Naive thymus-derived CD4-positive, alpha-beta T cell (primary cell): ENCODE results near the gene PNPLA2. TPM values are rescaled to one million over a fixed set of nuclear protein-coding genes. Genes with fewer than 3 reads are reported as not detected.

ENCODE experiments used
- ATAC-seq: fragments of 150-1000 bp; cut with Tn5 transposase; 2 replicates; pipeline ENCODE4 v1.10.0; 2021; ENCODE audit warnings: mild to moderate bottlenecking, moderate library complexity
- CTCF ChIA-PET: fragments of 350-600 bp; sonication (Branson Sonifier 250); formaldehyde crosslinking; loops from one replicate; lab custom pipeline; 2021; ENCODE audit warnings: antibody characterized with exemption; lab: Charles Lee
- POLR2A ChIA-PET: fragments of 350-600 bp; sonication (Branson Sonifier 250); formaldehyde crosslinking; loops from one replicate; lab custom pipeline; 2021; ENCODE audit warnings: antibody characterized with exemption, inconsistent platforms; lab: Charles Lee
- DNase-seq, 9 donors: peaks; one replicate each; pipeline versions ENCODE4 v3.0.0 to v3.0.0-alpha.2; 2020 to 2022; ENCODE audit warnings: mixed read lengths in 1 of 9
- H3K27ac ChIP-seq: one replicate; pipeline ENCODE4 v1.7.0; 2013; ENCODE audit warnings: mild to moderate bottlenecking, low read depth, low read length, moderate library complexity
- H3K27me3 ChIP-seq, 2 donors: one replicate each; pipeline ENCODE4 v1.7.0; 2013; ENCODE audit warnings: low read length in 2 of 2, mild to moderate bottlenecking in 2 of 2, moderate library complexity in 2 of 2; ENCODE audit not compliant: control insufficient read depth in 2 of 2, insufficient read depth in 2 of 2
- H3K36me3 ChIP-seq, 3 experiments: 1 replicate in 2 of 3; 2 replicates in 1 of 3; pipeline ENCODE4 v1.7.0; 2013; ENCODE audit warnings: low read length in 3 of 3, mild to moderate bottlenecking in 3 of 3, moderate library complexity in 1 of 3; ENCODE audit not compliant: insufficient read depth in 3 of 3, control insufficient read depth in 2 of 3
- H3K4me1 ChIP-seq, 2 donors: one replicate each; pipeline ENCODE4 v1.7.0; 2013; ENCODE audit warnings: low read length in 2 of 2, mild to moderate bottlenecking in 2 of 2, moderate library complexity in 1 of 2; ENCODE audit not compliant: control insufficient read depth in 2 of 2, insufficient read depth in 2 of 2
- H3K4me3 ChIP-seq: 2 replicates; pipeline ENCODE4 v1.7.0; 2013; ENCODE audit warnings: mild to moderate bottlenecking, low read length
- H3K9me3 ChIP-seq, 3 experiments: 1 replicate in 2 of 3; 2 replicates in 1 of 3; pipeline ENCODE4 v1.7.0; 2013; ENCODE audit warnings: low read length in 3 of 3; ENCODE audit not compliant: control insufficient read depth in 2 of 3
- H3K27ac Mint-ChIP-seq, 9 donors: one replicate each; pipeline ENCODE4 v1.8.0; 2020 to 2022; ENCODE audit warnings: mixed read lengths in 9 of 9, mild to moderate bottlenecking in 8 of 9, moderate library complexity in 5 of 9, inconsistent platforms in 2 of 9
- H3K27me3 Mint-ChIP-seq, 5 donors: one replicate each; pipeline ENCODE4 v1.8.0; 2021 to 2022; ENCODE audit warnings: mixed read lengths in 5 of 5, mild to moderate bottlenecking in 1 of 5
- H3K36me3 Mint-ChIP-seq, 5 donors: one replicate each; pipeline ENCODE4 v1.8.0; 2020 to 2022; ENCODE audit warnings: mixed read lengths in 5 of 5, mild to moderate bottlenecking in 3 of 5, inconsistent platforms in 1 of 5
- H3K4me1 Mint-ChIP-seq, 7 donors: one replicate each; pipeline ENCODE4 v1.8.0; 2020 to 2022; ENCODE audit warnings: mixed read lengths in 7 of 7, mild to moderate bottlenecking in 3 of 7, inconsistent platforms in 1 of 7
- H3K4me3 Mint-ChIP-seq, 10 donors: one replicate each; pipeline ENCODE4 v1.8.0; 2020 to 2022; ENCODE audit warnings: mild to moderate bottlenecking in 10 of 10, mixed read lengths in 10 of 10, moderate library complexity in 6 of 10, inconsistent platforms in 2 of 10
- H3K9me3 Mint-ChIP-seq, 11 donors: one replicate each; pipeline ENCODE4 v1.8.0; 2020 to 2022; ENCODE audit warnings: mixed read lengths in 11 of 11, mild to moderate bottlenecking in 4 of 11, inconsistent platforms in 1 of 11, moderate library complexity in 1 of 11
- intact Hi-C, 2 donors: fragments of 100-400 bp; cut with micrococcal nuclease; formaldehyde crosslinking; loops; one replicate each; pipeline ENCODE4 v1.15.1; 2023
- polyA plus RNA-seq, 2 donors: library from polyadenylated mRNA; unstranded; fragments of 300-500 nt; fragmentation: Illumina TruSeq; gene quantifications; one replicate each; pipeline ENCODE4 v1.2.3, GENCODE V29; 2021
- total RNA-seq, 6 experiments: library from RNA in 5 of 6; stranded (reverse) in 5 of 6; gene quantifications; 1 replicate in 5 of 6; 2 replicates in 1 of 6; pipeline ENCODE4 v1.2.3 and lab custom pipeline; 2021 to 2026

Gene PNPLA2
- total and polyA plus RNA-seq, 7 experiments from 2014 or later: 26.0 to 237 (median 203) TPM

GRCh38 chr11:854601-855329 is 36.1 kb downstream of the PNPLA2 start:
- POLR2A ChIA-PET: no interaction called here
- H3K36me3 ChIP-seq: no peaks in the 10 kb centered on the region
- H3K36me3 Mint-ChIP-seq: no peaks in the 10 kb centered on the region

GRCh38 chr11:855330-855674 is 36.6 kb downstream of the PNPLA2 start:
- Mint-ChIP-seq H3K27me3 (no peaks in the 10 kb centered on the region), H3K36me3 (no peaks in the 10 kb centered on the region), H3K4me3 (no peak overlapping the region), H3K27ac (no peak overlapping the region), H3K4me1 (peaks cover 0 to 9% (median 0%) of the 10 kb centered on the region in 7 donors), H3K9me3 (no peaks in the 10 kb centered on the region)
- ATAC-seq (no peak), DNase-seq (no peak)
- ChIA-PET POLR2A (no interaction called here), CTCF (no interaction called here)
- H3K4me3 ChIP-seq: no peak overlapping the region
- intact Hi-C loops: no loop called here
- H3K36me3 ChIP-seq: no peaks in the 10 kb centered on the region
- H3K9me3 ChIP-seq: no peaks in the 10 kb centered on the region
- no peak overlapping the region for H3K27ac ChIP-seq
- H3K4me1 ChIP-seq: no peaks in the 10 kb centered on the region
- no peaks in the 10 kb centered on the region for H3K27me3 ChIP-seq

More at GRCh38 chr11:854601-855329, 36.1 kb downstream of the PNPLA2 start:
- Histone ChIP-seq H3K27ac (no peak overlapping the region), H3K9me3 (no peaks in the 10 kb centered on the region), H3K4me1 (no peaks in the 10 kb centered on the region), H3K27me3 (no peaks in the 10 kb centered on the region), H3K4me3 (no peak overlapping the region)
- intact Hi-C loops: no loop called here
- CTCF ChIA-PET: interaction anchor here (0.5 kb wide), 1 partner anchor 1226 kb away, joined by 3 read pairs; no protein-coding TSS in a partner anchor
- no peaks in the 10 kb centered on the region for H3K9me3 Mint-ChIP-seq
- DNase-seq (no peak), ATAC-seq (no peak)
- no peak overlapping the region for H3K4me3 Mint-ChIP-seq
- H3K27ac Mint-ChIP-seq: no peak overlapping the region
- H3K27me3 Mint-ChIP-seq: peaks cover 0 to 2% (median 0%) of the 10 kb centered on the region in 5 donors
- peaks cover 0 to 10% (median 0%) of the 10 kb centered on the region in 7 donors for H3K4me1 Mint-ChIP-seq

GRCh38 chr11:855796-856195 is 37.1 kb downstream of the PNPLA2 start:
- DNase-seq: no peak
- no peaks in the 10 kb centered on the region for H3K36me3 ChIP-seq
- no peak for ATAC-seq
- H3K27me3 Mint-ChIP-seq: no peaks in the 10 kb centered on the region
- no peak overlapping the region for H3K4me3 ChIP-seq
- H3K9me3 ChIP-seq: no peaks in the 10 kb centered on the region
- H3K27ac ChIP-seq: no peak overlapping the region
- CTCF ChIA-PET: no interaction called here
- peaks cover 0 to 9% (median 0%) of the 10 kb centered on the region in 7 donors for H3K4me1 Mint-ChIP-seq
- POLR2A ChIA-PET: interaction anchor here (0.5 kb wide), 1 partner anchor 17 kb away, joined by 4 read pairs; no protein-coding TSS in a partner anchor
- H3K36me3 Mint-ChIP-seq: no peaks in the 10 kb centered on the region
- H3K27me3 ChIP-seq: no peaks in the 10 kb centered on the region
- intact Hi-C loops: no loop called here
- no peaks in the 10 kb centered on the region for H3K9me3 Mint-ChIP-seq
- no peaks in the 10 kb centered on the region for H3K4me1 ChIP-seq
- H3K4me3 Mint-ChIP-seq: no peak overlapping the region
- H3K27ac Mint-ChIP-seq: no peak overlapping the region

GRCh38 chr11:856397-856796 is 37.7 kb downstream of the PNPLA2 start:
- Histone ChIP-seq H3K36me3 (no peaks in the 10 kb centered on the region), H3K27me3 (no peaks in the 10 kb centered on the region), H3K27ac (no peak overlapping the region), H3K9me3 (no peaks in the 10 kb centered on the region), H3K4me1 (no peaks in the 10 kb centered on the region), H3K4me3 (no peak overlapping the region)
- Mint-ChIP-seq H3K36me3 (no peaks in the 10 kb centered on the region), H3K27ac (peak overlapping the region in 1 of 9 donors; percentile 46), H3K4me3 (no peak overlapping the region), H3K9me3 (no peaks in the 10 kb centered on the region), H3K4me1 (peaks cover 0 to 9% (median 0%) of the 10 kb centered on the region in 7 donors), H3K27me3 (no peaks in the 10 kb centered on the region)
- DNase-seq (no peak), ATAC-seq (no peak)
- ChIA-PET POLR2A (interaction anchor here (0.5 kb wide), 1 partner anchor 18 kb away, joined by 4 read pairs; no protein-coding TSS in a partner anchor), CTCF (no interaction called here)
- intact Hi-C loops: no loop called here

GRCh38 chr11:858053-858761 is 39.5 kb downstream of the PNPLA2 start:
- Histone ChIP-seq H3K36me3 (no peaks in the 10 kb centered on the region), H3K9me3 (no peaks in the 10 kb centered on the region), H3K27ac (no peak overlapping the region), H3K4me1 (no peaks in the 10 kb centered on the region), H3K4me3 (no peak overlapping the region), H3K27me3 (no peaks in the 10 kb centered on the region)
- H3K9me3 Mint-ChIP-seq: no peaks in the 10 kb centered on the region
- no peaks in the 10 kb centered on the region for H3K36me3 Mint-ChIP-seq
- H3K4me1 Mint-ChIP-seq: peaks cover 0 to 13% (median 0%) of the 10 kb centered on the region in 7 donors
- no peaks in the 10 kb centered on the region for H3K27me3 Mint-ChIP-seq
- intact Hi-C loops: no loop called here
- ChIA-PET CTCF (interaction anchor here (0.8 kb wide), 1 partner anchor 10 kb away, joined by 3 read pairs; no protein-coding TSS in a partner anchor), POLR2A (no interaction called here)
- H3K27ac Mint-ChIP-seq: no peak overlapping the region
- ATAC-seq: no peak
- no peak for DNase-seq
- no peak overlapping the region for H3K4me3 Mint-ChIP-seq

GRCh38 chr11:858762-859339 is 40.1 kb downstream of the PNPLA2 start:
- peaks cover 0 to 13% (median 0%) of the 10 kb centered on the region in 7 donors for H3K4me1 Mint-ChIP-seq
- ChIA-PET POLR2A (interaction anchor here (0.5 kb wide), 1 partner anchor 36 kb away, joined by 3 read pairs; no protein-coding TSS in a partner anchor), CTCF (interaction anchor here (0.8 kb wide), 1 partner anchor 10 kb away, joined by 3 read pairs; no protein-coding TSS in a partner anchor)
- Histone ChIP-seq H3K36me3 (no peaks in the 10 kb centered on the region), H3K4me1 (no peaks in the 10 kb centered on the region), H3K4me3 (no peak overlapping the region), H3K9me3 (no peaks in the 10 kb centered on the region), H3K27ac (no peak overlapping the region), H3K27me3 (no peaks in the 10 kb centered on the region)
- H3K9me3 Mint-ChIP-seq: no peaks in the 10 kb centered on the region
- H3K4me3 Mint-ChIP-seq: no peak overlapping the region
- no peak overlapping the region for H3K27ac Mint-ChIP-seq
- H3K27me3 Mint-ChIP-seq: no peaks in the 10 kb centered on the region
- DNase-seq (no peak), ATAC-seq (no peak)
- intact Hi-C loops: no loop called here
- H3K36me3 Mint-ChIP-seq: no peaks in the 10 kb centered on the region
